Loucy (cell line): Measurements from ENCODE around the gene SERPINB8.

Experiments
- EZH2phosphoT487 ChIP-seq: fragments of 200-600 bp; IDR thresholded peaks from 2 replicates; pipeline ENCODE4 v1.6.1; 2018; ENCODE audit warnings: antibody characterized with exemption, mild to moderate bottlenecking, moderate library complexity, borderline replicate concordance
- TF ChIP-seq, protein P1 (sequence below): fragments of 200-600 bp; sonication (generic); conservative IDR thresholded peaks from 2 replicates; pipeline ENCODE4 v1.5.1; 2014; ENCODE audit warnings: mild to moderate bottlenecking, antibody characterized with exemption, low read length

DNA sequence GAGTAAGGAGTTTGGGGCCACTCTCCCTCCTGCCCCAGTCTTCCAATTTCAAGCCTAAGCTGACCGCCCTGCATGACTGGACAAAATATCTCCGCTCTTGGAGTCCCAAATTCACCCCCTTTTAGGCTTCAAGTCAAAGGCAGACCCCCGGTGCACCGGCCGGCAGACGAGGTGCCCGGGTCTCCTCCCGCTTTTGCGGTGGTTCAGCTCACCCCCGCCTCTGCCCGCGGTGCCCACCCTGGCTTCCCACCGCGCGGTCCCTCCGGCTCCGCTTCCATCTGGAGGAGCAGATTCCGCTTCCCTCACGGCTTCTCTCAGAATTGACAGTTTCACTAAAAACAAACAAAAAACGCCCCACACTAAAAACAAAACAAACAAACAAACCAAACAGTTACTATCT lies 56.5 kb downstream of the SERPINB8 start:
- TF ChIP-seq, protein P1, sequence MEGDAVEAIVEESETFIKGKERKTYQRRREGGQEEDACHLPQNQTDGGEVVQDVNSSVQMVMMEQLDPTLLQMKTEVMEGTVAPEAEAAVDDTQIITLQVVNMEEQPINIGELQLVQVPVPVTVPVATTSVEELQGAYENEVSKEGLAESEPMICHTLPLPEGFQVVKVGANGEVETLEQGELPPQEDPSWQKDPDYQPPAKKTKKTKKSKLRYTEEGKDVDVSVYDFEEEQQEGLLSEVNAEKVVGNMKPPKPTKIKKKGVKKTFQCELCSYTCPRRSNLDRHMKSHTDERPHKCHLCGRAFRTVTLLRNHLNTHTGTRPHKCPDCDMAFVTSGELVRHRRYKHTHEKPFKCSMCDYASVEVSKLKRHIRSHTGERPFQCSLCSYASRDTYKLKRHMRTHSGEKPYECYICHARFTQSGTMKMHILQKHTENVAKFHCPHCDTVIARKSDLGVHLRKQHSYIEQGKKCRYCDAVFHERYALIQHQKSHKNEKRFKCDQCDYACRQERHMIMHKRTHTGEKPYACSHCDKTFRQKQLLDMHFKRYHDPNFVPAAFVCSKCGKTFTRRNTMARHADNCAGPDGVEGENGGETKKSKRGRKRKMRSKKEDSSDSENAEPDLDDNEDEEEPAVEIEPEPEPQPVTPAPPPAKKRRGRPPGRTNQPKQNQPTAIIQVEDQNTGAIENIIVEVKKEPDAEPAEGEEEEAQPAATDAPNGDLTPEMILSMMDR, result no peak
- TF ChIP-seq EZH2phosphoT487, result no peak
